Naive thymus-derived CD4-positive, alpha-beta T cell (primary cell): ENCODE measurements around the gene IDS. TPM values are rescaled to one million over a fixed set of nuclear protein-coding genes. Genes with fewer than 3 reads are reported as not detected.

ENCODE experiments used
- ATAC-seq: fragments of 150-1000 bp; cut with Tn5 transposase; 2 replicates; pipeline ENCODE4 v1.10.0; 2021; ENCODE audit warnings: mild to moderate bottlenecking, moderate library complexity
- CTCF ChIA-PET: fragments of 350-600 bp; sonication (Branson Sonifier 250); formaldehyde crosslinking; loops from one replicate; lab custom pipeline; 2021; ENCODE audit warnings: antibody characterized with exemption; lab: Charles Lee
- POLR2A ChIA-PET: fragments of 350-600 bp; sonication (Branson Sonifier 250); formaldehyde crosslinking; loops from one replicate; lab custom pipeline; 2021; ENCODE audit warnings: antibody characterized with exemption, inconsistent platforms; lab: Charles Lee
- DNase-seq, 9 donors: peaks; one replicate each; pipeline versions ENCODE4 v3.0.0 to v3.0.0-alpha.2; 2020 to 2022; ENCODE audit warnings: mixed read lengths in 1 of 9
- H3K27ac ChIP-seq: one replicate; pipeline ENCODE4 v1.7.0; 2013; ENCODE audit warnings: mild to moderate bottlenecking, low read depth, low read length, moderate library complexity
- H3K27me3 ChIP-seq, 2 donors: one replicate each; pipeline ENCODE4 v1.7.0; 2013; ENCODE audit warnings: low read length in 2 of 2, mild to moderate bottlenecking in 2 of 2, moderate library complexity in 2 of 2; ENCODE audit not compliant: control insufficient read depth in 2 of 2, insufficient read depth in 2 of 2
- H3K36me3 ChIP-seq, 3 experiments: 1 replicate in 2 of 3; 2 replicates in 1 of 3; pipeline ENCODE4 v1.7.0; 2013; ENCODE audit warnings: low read length in 3 of 3, mild to moderate bottlenecking in 3 of 3, moderate library complexity in 1 of 3; ENCODE audit not compliant: insufficient read depth in 3 of 3, control insufficient read depth in 2 of 3
- H3K4me1 ChIP-seq, 2 donors: one replicate each; pipeline ENCODE4 v1.7.0; 2013; ENCODE audit warnings: low read length in 2 of 2, mild to moderate bottlenecking in 2 of 2, moderate library complexity in 1 of 2; ENCODE audit not compliant: control insufficient read depth in 2 of 2, insufficient read depth in 2 of 2
- H3K4me3 ChIP-seq: 2 replicates; pipeline ENCODE4 v1.7.0; 2013; ENCODE audit warnings: mild to moderate bottlenecking, low read length
- H3K9me3 ChIP-seq, 3 experiments: 1 replicate in 2 of 3; 2 replicates in 1 of 3; pipeline ENCODE4 v1.7.0; 2013; ENCODE audit warnings: low read length in 3 of 3; ENCODE audit not compliant: control insufficient read depth in 2 of 3
- H3K27ac Mint-ChIP-seq, 9 donors: one replicate each; pipeline ENCODE4 v1.8.0; 2020 to 2022; ENCODE audit warnings: mixed read lengths in 9 of 9, mild to moderate bottlenecking in 8 of 9, moderate library complexity in 5 of 9, inconsistent platforms in 2 of 9
- H3K27me3 Mint-ChIP-seq, 5 donors: one replicate each; pipeline ENCODE4 v1.8.0; 2021 to 2022; ENCODE audit warnings: mixed read lengths in 5 of 5, mild to moderate bottlenecking in 1 of 5
- H3K36me3 Mint-ChIP-seq, 5 donors: one replicate each; pipeline ENCODE4 v1.8.0; 2020 to 2022; ENCODE audit warnings: mixed read lengths in 5 of 5, mild to moderate bottlenecking in 3 of 5, inconsistent platforms in 1 of 5
- H3K4me1 Mint-ChIP-seq, 7 donors: one replicate each; pipeline ENCODE4 v1.8.0; 2020 to 2022; ENCODE audit warnings: mixed read lengths in 7 of 7, mild to moderate bottlenecking in 3 of 7, inconsistent platforms in 1 of 7
- H3K4me3 Mint-ChIP-seq, 10 donors: one replicate each; pipeline ENCODE4 v1.8.0; 2020 to 2022; ENCODE audit warnings: mild to moderate bottlenecking in 10 of 10, mixed read lengths in 10 of 10, moderate library complexity in 6 of 10, inconsistent platforms in 2 of 10
- H3K9me3 Mint-ChIP-seq, 11 donors: one replicate each; pipeline ENCODE4 v1.8.0; 2020 to 2022; ENCODE audit warnings: mixed read lengths in 11 of 11, mild to moderate bottlenecking in 4 of 11, inconsistent platforms in 1 of 11, moderate library complexity in 1 of 11
- intact Hi-C, 2 donors: fragments of 100-400 bp; cut with micrococcal nuclease; formaldehyde crosslinking; loops; one replicate each; pipeline ENCODE4 v1.15.1; 2023
- polyA plus RNA-seq, 2 donors: library from polyadenylated mRNA; unstranded; fragments of 300-500 nt; fragmentation: Illumina TruSeq; gene quantifications; one replicate each; pipeline ENCODE4 v1.2.3, GENCODE V29; 2021
- total RNA-seq, 6 experiments: library from RNA in 5 of 6; stranded (reverse) in 5 of 6; gene quantifications; 1 replicate in 5 of 6; 2 replicates in 1 of 6; pipeline ENCODE4 v1.2.3 and lab custom pipeline; 2021 to 2026

IDS gene
- total and polyA plus RNA-seq, 7 experiments from 2014 or later: 73.1 to 317 (median 131) TPM

DNA sequence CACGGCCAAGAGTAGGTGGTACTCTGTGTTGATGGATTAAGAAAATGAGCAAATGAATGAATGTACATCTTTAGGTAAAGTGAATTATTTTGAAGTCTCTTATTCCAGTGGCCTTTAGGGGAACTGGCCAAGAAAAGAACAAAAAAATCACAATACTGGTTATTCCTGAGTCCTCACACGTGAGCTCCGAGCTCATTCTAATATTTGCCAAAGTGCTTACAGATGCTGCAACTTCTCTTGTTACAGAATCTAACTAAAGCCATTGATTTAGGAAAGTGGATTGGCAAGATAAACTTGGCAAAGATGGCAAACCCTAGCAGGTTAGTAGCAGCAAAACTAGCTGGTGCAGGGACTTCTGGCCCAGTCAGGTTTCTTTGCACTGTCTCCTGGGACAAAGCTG is 37.6 kb downstream of the IDS start:
- POLR2A ChIA-PET: no interaction called here
- Histone ChIP-seq H3K4me3 (no peak overlapping the region), H3K9me3 (no peaks in the 10 kb centered on the region), H3K36me3 (no peaks in the 10 kb centered on the region), H3K27me3 (no peaks in the 10 kb centered on the region), H3K4me1 (no peaks in the 10 kb centered on the region), H3K27ac (no peak overlapping the region)
- no peaks in the 10 kb centered on the region for H3K4me1 Mint-ChIP-seq
- intact Hi-C loops: no loop called here
- CTCF ChIA-PET: no interaction called here
- no peak overlapping the region for H3K27ac Mint-ChIP-seq
- peaks cover 0 to 8% (median 2%) of the 10 kb centered on the region in 5 donors for H3K27me3 Mint-ChIP-seq
- ATAC-seq (no peak), DNase-seq (no peak)
- H3K9me3 Mint-ChIP-seq: no peaks in the 10 kb centered on the region
- H3K4me3 Mint-ChIP-seq: no peak overlapping the region
- no peaks in the 10 kb centered on the region for H3K36me3 Mint-ChIP-seq

DNA sequence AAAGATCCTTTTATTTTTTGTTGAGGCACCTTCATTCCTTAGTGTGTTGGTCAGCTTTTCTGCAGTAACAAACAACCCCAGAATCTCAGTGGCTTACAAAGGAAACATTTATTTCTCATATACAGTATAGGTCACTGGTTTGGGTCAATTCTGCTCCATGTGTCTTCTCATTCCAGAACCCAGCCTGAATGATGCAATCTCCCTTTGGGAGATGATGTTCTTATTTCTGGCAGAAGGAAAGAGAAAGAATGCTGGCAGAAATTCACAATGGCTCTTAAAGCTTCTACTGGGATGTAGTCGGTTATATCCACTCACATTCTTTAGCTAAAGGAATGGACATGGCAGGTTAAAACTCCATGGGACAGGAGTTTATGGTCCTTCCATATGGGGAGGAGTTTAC is 42.3 kb downstream of the IDS start:
- ATAC-seq (no peak), DNase-seq (no peak)
- Mint-ChIP-seq H3K27ac (no peak overlapping the region), H3K4me3 (no peak overlapping the region), H3K9me3 (no peaks in the 10 kb centered on the region), H3K4me1 (no peaks in the 10 kb centered on the region), H3K36me3 (no peaks in the 10 kb centered on the region), H3K27me3 (peaks cover 0 to 23% (median 9%) of the 10 kb centered on the region in 5 donors)
- intact Hi-C loops: no loop called here
- H3K4me1 ChIP-seq: no peaks in the 10 kb centered on the region
- no peak overlapping the region for H3K4me3 ChIP-seq
- no peaks in the 10 kb centered on the region for H3K9me3 ChIP-seq
- no peak overlapping the region for H3K27ac ChIP-seq
- CTCF ChIA-PET: no interaction called here
- no peaks in the 10 kb centered on the region for H3K36me3 ChIP-seq
- POLR2A ChIA-PET: no interaction called here
- H3K27me3 ChIP-seq: no peaks in the 10 kb centered on the region

DNA sequence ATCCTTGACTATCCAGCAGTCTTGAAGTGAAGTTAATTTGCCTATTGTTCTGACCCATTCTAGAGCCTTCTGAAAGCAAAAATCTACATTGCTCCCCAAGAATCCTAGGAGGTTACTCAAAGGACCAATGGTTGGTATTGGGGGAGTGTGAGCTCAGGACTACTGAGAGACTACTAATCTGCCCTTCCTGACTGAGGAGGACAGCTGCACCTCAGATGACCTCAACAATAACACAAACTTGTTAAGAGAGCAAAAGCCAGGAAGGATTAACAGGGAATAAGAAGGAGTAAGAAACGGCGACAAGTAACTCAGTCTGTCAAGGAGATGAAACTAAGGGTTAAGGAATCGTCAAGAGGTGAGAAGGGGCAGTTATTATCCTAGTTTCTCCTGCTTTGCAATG is 43.4 kb downstream of the IDS start:
- no peaks in the 10 kb centered on the region for H3K36me3 ChIP-seq
- no peaks in the 10 kb centered on the region for H3K9me3 ChIP-seq
- H3K27ac ChIP-seq: no peak overlapping the region
- Mint-ChIP-seq H3K27me3 (peaks cover 0 to 23% (median 10%) of the 10 kb centered on the region in 5 donors), H3K9me3 (no peaks in the 10 kb centered on the region), H3K27ac (no peak overlapping the region), H3K4me3 (no peak overlapping the region), H3K4me1 (no peaks in the 10 kb centered on the region), H3K36me3 (no peaks in the 10 kb centered on the region)
- CTCF ChIA-PET: interaction anchor here (0.8 kb wide), 1 partner anchor 1291 kb away, joined by 3 read pairs; no protein-coding TSS in a partner anchor
- DNase-seq: no peak
- POLR2A ChIA-PET: no interaction called here
- ATAC-seq: no peak
- no peak overlapping the region for H3K4me3 ChIP-seq
- no peaks in the 10 kb centered on the region for H3K4me1 ChIP-seq
- H3K27me3 ChIP-seq: no peaks in the 10 kb centered on the region
- intact Hi-C loops: no loop called here

DNA sequence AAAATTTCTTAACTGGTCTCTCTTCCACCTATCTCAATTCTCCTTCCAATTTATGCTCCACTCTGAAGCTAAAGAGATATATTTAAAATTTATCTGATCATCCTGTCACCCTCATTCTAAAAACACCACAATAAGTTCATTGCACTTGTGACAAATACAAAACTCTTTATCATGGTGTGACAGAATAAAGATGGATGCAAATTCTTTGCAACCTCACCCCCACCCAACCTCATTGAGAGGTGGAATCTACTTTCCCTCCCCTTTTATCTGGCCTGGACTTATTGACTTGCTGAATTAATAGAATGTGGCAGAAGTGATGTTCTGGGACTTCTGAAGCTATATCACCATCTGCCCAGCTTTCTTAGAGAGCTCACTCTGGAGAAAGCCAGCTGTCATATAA is 46.5 kb downstream of the IDS start:
- intact Hi-C loops: no loop called here
- Mint-ChIP-seq H3K4me1 (no peaks in the 10 kb centered on the region), H3K9me3 (peaks cover 0 to 2% (median 0%) of the 10 kb centered on the region in 11 donors), H3K27me3 (peaks cover 0 to 19% (median 9%) of the 10 kb centered on the region in 5 donors), H3K27ac (no peak overlapping the region), H3K36me3 (no peaks in the 10 kb centered on the region), H3K4me3 (no peak overlapping the region)
- no peak for DNase-seq
- H3K27me3 ChIP-seq: no peaks in the 10 kb centered on the region
- H3K4me1 ChIP-seq: no peaks in the 10 kb centered on the region
- no peak overlapping the region for H3K27ac ChIP-seq
- CTCF ChIA-PET: no interaction called here
- H3K9me3 ChIP-seq: no peaks in the 10 kb centered on the region
- POLR2A ChIA-PET: no interaction called here
- no peak overlapping the region for H3K4me3 ChIP-seq
- no peak for ATAC-seq
- H3K36me3 ChIP-seq: no peaks in the 10 kb centered on the region

DNA sequence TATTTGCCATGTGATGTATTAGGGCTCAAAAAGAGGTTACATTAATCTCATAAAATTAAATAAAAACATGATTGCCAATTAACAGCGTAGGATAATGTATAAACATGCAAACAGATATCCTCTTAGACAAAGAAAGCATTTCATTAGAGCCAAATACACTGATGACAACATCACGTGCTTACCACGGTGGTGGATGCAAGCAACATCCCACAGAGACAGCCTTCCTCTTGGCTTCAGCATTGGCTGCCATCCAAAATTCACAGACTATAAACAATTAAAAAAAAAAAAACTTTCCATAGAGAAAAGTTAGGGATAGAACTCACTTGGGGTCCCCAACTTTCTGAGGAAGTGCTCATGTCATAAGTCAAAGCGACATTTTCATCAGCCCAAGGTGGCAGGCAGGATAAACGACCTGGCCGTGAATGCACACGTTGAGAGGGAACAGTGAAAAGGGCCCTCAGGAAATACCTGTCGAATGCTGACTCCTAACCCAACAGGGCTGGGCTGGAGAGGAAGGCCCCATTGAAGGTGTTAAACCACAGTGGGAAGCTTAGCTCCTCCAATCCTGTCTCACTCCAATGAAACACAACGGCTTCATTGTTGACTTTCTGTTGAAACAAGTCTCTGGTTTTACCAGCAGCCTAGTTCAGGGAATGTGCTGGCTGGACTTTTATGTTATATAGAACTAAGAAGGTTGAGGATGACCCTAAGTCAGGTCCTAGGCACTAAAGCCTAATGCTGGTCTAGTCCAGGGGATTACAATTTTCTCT is 48.4 kb downstream of the IDS start:
- no peak overlapping the region for H3K27ac ChIP-seq
- POLR2A ChIA-PET: no interaction called here
- no peaks in the 10 kb centered on the region for H3K27me3 ChIP-seq
- no peak overlapping the region for H3K4me3 Mint-ChIP-seq
- ATAC-seq (no peak), DNase-seq (no peak)
- H3K4me3 ChIP-seq: no peak overlapping the region
- H3K9me3 ChIP-seq: no peaks in the 10 kb centered on the region
- no peaks in the 10 kb centered on the region for H3K4me1 Mint-ChIP-seq
- H3K27ac Mint-ChIP-seq: no peak overlapping the region
- peaks cover 0 to 14% (median 8%) of the 10 kb centered on the region in 5 donors for H3K27me3 Mint-ChIP-seq
- no peaks in the 10 kb centered on the region for H3K4me1 ChIP-seq
- CTCF ChIA-PET: no interaction called here
- no peaks in the 10 kb centered on the region for H3K36me3 ChIP-seq
- no peaks in the 10 kb centered on the region for H3K36me3 Mint-ChIP-seq
- intact Hi-C loops: no loop called here
- peaks cover 0 to 2% (median 0%) of the 10 kb centered on the region in 11 donors for H3K9me3 Mint-ChIP-seq

DNA sequence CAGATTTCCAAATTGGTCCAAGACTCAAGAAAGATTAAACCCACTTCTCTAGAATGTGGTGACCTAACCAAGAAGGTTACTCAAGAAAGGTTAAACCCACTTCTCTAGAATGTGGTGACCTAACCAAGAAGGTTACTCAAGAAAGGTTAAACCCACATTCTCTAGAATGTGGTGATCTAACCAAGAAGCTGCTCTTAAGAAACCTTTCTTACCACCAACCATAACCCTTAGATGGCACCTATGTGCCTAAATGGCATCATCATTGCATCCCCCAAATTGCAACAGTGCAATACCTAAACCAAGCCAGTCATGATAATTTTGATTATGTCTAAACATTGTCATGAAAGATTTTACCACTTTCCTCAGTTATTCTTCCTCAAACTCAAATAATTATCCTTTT is 49.2 kb downstream of the IDS start:
- H3K4me1 Mint-ChIP-seq: no peaks in the 10 kb centered on the region
- H3K4me1 ChIP-seq: no peaks in the 10 kb centered on the region
- no peaks in the 10 kb centered on the region for H3K9me3 ChIP-seq
- ATAC-seq (no peak), DNase-seq (no peak)
- intact Hi-C loops: no loop called here
- no peaks in the 10 kb centered on the region for H3K36me3 ChIP-seq
- ChIA-PET CTCF (no interaction called here), POLR2A (no interaction called here)
- peaks cover 0 to 2% (median 0%) of the 10 kb centered on the region in 11 donors for H3K9me3 Mint-ChIP-seq
- H3K27me3 Mint-ChIP-seq: peaks cover 0 to 10% (median 7%) of the 10 kb centered on the region in 5 donors
- no peaks in the 10 kb centered on the region for H3K36me3 Mint-ChIP-seq
- no peaks in the 10 kb centered on the region for H3K27me3 ChIP-seq
- no peak overlapping the region for H3K4me3 ChIP-seq
- H3K27ac ChIP-seq: no peak overlapping the region
- no peak overlapping the region for H3K4me3 Mint-ChIP-seq
- H3K27ac Mint-ChIP-seq: no peak overlapping the region
